ENCODE measurements around the gene FAM25G.

DNA sequence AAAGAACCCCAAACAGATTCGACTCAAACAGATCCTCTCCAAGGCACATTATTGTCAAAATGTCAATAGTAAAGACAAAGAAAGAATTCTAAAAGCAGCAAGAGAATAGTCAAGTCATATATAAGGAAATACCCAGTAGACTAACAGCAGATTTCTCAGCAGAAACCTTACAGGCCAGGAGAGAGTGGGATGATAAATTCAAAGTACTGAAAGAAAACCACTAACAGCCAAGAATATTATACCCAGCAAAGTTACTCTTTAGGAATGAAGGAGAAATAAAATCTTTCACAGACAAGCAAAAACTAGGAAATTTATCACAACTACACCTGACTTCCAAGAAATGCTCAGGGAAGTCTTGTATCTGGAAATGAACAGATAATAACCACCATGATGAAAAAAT is 45.8 kb downstream of the FAM25G start:
- TF ChIP-seq, protein P1, sequence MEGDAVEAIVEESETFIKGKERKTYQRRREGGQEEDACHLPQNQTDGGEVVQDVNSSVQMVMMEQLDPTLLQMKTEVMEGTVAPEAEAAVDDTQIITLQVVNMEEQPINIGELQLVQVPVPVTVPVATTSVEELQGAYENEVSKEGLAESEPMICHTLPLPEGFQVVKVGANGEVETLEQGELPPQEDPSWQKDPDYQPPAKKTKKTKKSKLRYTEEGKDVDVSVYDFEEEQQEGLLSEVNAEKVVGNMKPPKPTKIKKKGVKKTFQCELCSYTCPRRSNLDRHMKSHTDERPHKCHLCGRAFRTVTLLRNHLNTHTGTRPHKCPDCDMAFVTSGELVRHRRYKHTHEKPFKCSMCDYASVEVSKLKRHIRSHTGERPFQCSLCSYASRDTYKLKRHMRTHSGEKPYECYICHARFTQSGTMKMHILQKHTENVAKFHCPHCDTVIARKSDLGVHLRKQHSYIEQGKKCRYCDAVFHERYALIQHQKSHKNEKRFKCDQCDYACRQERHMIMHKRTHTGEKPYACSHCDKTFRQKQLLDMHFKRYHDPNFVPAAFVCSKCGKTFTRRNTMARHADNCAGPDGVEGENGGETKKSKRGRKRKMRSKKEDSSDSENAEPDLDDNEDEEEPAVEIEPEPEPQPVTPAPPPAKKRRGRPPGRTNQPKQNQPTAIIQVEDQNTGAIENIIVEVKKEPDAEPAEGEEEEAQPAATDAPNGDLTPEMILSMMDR (conservative IDR thresholded peaks at IDR 0.05; ENCODE audit: low read depth, low read length) = no peak
- no peak for TF ChIP-seq EZH2 (IDR thresholded peaks at IDR 0.05; ENCODE audit: borderline replicate concordance, low read depth, low read length, poor library complexity, severe bottlenecking)

Measured in A673 (cell line).